ENCODE results near the gene SLC39A11. TPM values are rescaled to one million over a fixed set of nuclear protein-coding genes. Genes with fewer than 3 reads are reported as not detected.
A peak's percentile ranks its signal among the peaks of the same experiment; 100 is the strongest.

The SLC39A11 gene
- total RNA-seq, 6 donors from 2014 or later, result 16.3 to 57.6 (median 29.5) TPM

GRCh38 chr17:73022694-73023093, 69.8 kb downstream of the SLC39A11 start:
- ATAC-seq (ENCODE audit: low FRiP score in 2 of 2) (no peak), DNase-seq (no peak)
- peaks cover 7 to 14% (median 8%) of the 10 kb centered on the region in 4 donors for H3K9me3 ChIP-seq
- 65 to 74% methylated on average over 2 of the region's 2 CpGs for WGBS, 2 donors
- H3K4me1 ChIP-seq, result no peaks in the 10 kb centered on the region
- no peaks in the 10 kb centered on the region for H3K27me3 ChIP-seq
- TF ChIP-seq POLR2A (IDR thresholded peaks at IDR 0.05) (no peak), POLR2AphosphoS5 (IDR thresholded peaks at IDR 0.05) (no peak), EP300 (IDR thresholded peaks at IDR 0.05) (no peak)
- H3K4me3 ChIP-seq, result no peak overlapping the region
- H3K27ac ChIP-seq, result no peak overlapping the region
- no peaks in the 10 kb centered on the region for H3K36me3 ChIP-seq

DNA sequence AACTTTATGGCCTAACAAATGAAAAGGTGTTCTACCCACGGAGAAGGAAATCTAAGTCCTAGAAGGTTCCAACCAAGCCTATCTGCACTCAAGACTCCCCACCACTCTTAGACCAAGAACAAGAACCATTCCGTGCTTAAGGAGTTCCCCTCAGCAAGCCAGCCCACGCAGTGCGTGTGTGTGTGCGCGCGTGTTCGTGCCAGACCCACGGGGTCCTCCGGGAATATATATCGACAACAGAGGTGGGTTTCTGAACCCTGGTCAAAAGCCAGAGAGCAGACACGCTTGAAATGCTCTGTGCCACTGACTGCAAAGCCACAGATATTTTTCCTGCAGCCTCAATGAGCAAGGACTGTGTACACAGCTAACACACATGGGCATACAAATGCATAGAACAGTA, 70.7 kb downstream of the SLC39A11 start:
- H3K27me3 ChIP-seq, result no peaks in the 10 kb centered on the region

DNA sequence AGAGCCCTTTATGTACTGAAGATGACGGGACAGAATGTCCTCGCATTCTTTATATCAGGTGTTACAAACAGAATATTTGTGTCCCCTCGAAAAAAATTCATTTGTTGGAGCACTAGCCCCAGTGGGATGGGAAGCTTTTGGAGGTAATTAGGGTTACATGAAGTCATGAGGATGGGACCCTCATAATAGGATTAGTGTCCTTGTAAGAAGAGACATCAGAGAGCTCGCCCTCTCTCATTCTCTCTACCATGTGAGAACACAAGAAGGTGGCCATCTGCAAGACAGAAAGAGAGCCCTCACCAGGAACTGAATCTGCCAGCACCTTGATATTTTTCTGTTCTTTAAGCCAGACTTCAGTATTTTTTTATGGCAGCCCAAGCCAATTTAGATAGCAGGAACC, 72.4 kb downstream of the SLC39A11 start:
- H3K4me1 ChIP-seq, result no peaks in the 10 kb centered on the region
- DNase-seq (no peak), ATAC-seq (ENCODE audit: low FRiP score in 2 of 2) (no peak)
- H3K27ac ChIP-seq, result no peak overlapping the region
- 97 to 98% methylated on average over 4 of the region's 4 CpGs for WGBS, 2 donors
- H3K9me3 ChIP-seq, result peaks cover 7 to 14% (median 8%) of the 10 kb centered on the region in 4 donors
- TF ChIP-seq POLR2A (IDR thresholded peaks at IDR 0.05), result no peak
- TF ChIP-seq, protein P1, sequence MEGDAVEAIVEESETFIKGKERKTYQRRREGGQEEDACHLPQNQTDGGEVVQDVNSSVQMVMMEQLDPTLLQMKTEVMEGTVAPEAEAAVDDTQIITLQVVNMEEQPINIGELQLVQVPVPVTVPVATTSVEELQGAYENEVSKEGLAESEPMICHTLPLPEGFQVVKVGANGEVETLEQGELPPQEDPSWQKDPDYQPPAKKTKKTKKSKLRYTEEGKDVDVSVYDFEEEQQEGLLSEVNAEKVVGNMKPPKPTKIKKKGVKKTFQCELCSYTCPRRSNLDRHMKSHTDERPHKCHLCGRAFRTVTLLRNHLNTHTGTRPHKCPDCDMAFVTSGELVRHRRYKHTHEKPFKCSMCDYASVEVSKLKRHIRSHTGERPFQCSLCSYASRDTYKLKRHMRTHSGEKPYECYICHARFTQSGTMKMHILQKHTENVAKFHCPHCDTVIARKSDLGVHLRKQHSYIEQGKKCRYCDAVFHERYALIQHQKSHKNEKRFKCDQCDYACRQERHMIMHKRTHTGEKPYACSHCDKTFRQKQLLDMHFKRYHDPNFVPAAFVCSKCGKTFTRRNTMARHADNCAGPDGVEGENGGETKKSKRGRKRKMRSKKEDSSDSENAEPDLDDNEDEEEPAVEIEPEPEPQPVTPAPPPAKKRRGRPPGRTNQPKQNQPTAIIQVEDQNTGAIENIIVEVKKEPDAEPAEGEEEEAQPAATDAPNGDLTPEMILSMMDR (IDR thresholded peaks at IDR 0.05), result no peak
- no peak for TF ChIP-seq EP300 (IDR thresholded peaks at IDR 0.05)
- TF ChIP-seq POLR2AphosphoS5 (IDR thresholded peaks at IDR 0.05), result no peak
- H3K4me3 ChIP-seq, result no peak overlapping the region
- no peaks in the 10 kb centered on the region for H3K27me3 ChIP-seq
- H3K36me3 ChIP-seq, result no peaks in the 10 kb centered on the region

More for the DNA sequence above, 70.7 kb downstream of the SLC39A11 start:
- TF ChIP-seq EP300 (IDR thresholded peaks at IDR 0.05) (no peak), POLR2AphosphoS5 (IDR thresholded peaks at IDR 0.05) (no peak)
- ATAC-seq (ENCODE audit: low FRiP score in 2 of 2), result no peak
- WGBS, 2 donors, result 92 to 96% methylated on average over 12 of the region's 12 CpGs
- peak in 1 of 2 donors; percentile 48 for DNase-seq
- Histone ChIP-seq H3K36me3 (no peaks in the 10 kb centered on the region), H3K9me3 (peaks cover 7 to 14% (median 8%) of the 10 kb centered on the region in 4 donors), H3K4me1 (no peaks in the 10 kb centered on the region), H3K27ac (no peak overlapping the region), H3K4me3 (no peak overlapping the region)

DNA sequence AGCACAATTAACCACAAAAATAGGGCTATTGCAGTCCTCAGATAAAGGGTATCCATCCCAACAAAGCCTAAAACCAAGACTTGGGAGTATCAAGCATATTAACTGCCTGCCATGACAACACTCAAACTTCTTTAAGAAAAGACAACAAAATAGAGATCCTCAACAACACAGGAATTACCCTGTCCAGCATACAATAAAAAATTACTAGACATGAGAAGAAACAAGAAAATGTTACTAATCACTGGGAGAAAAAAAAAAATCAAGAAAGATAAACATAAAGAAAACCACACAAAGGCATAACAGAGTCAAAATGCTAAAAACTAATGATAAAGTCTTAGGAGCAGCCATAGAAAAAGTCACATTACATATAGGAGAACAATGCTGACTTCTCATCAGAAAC, 73.9 kb downstream of the SLC39A11 start:
- H3K4me1 ChIP-seq, result no peaks in the 10 kb centered on the region
- no peak overlapping the region for H3K4me3 ChIP-seq
- TF ChIP-seq POLR2A (IDR thresholded peaks at IDR 0.05), result no peak
- TF ChIP-seq, protein P1 (IDR thresholded peaks at IDR 0.05), result no peak
- no peak for TF ChIP-seq POLR2AphosphoS5 (IDR thresholded peaks at IDR 0.05)
- TF ChIP-seq EP300 (IDR thresholded peaks at IDR 0.05), result no peak

DNA sequence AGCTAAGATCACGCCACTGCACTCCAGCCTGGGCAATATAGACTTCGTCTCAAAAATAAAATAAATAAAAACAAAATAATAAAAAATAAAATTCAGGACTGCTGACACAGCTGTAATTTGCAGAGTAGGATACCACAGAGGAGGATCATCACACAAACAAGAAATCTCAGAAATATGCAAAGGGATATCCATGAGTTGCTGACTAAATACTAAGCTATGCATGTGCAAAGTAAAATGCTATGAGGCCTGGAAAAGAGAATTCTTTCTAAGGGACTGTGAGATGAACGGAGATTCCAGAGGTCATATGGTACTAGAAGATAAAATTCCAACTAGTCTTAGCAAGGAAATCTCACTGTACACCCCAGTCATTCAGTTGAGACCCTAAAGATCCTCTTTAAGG, 74.8 kb downstream of the SLC39A11 start:
- Histone ChIP-seq H3K27ac (no peak overlapping the region), H3K4me1 (no peaks in the 10 kb centered on the region), H3K9me3 (peaks cover 7 to 14% (median 8%) of the 10 kb centered on the region in 4 donors), H3K27me3 (no peaks in the 10 kb centered on the region), H3K4me3 (no peak overlapping the region), H3K36me3 (no peaks in the 10 kb centered on the region)
- TF ChIP-seq POLR2AphosphoS5 (IDR thresholded peaks at IDR 0.05) (no peak), EP300 (IDR thresholded peaks at IDR 0.05) (no peak), POLR2A (IDR thresholded peaks at IDR 0.05) (no peak)
- TF ChIP-seq, protein P1 (IDR thresholded peaks at IDR 0.05), result no peak
- no peak for ATAC-seq (ENCODE audit: low FRiP score in 2 of 2)
- DNase-seq, result no peak
- WGBS, 2 donors, result 97 to 99% methylated on average over 3 of the region's 3 CpGs

More for the DNA sequence above, 73.9 kb downstream of the SLC39A11 start:
- no peaks in the 10 kb centered on the region for H3K27me3 ChIP-seq
- peaks cover 7 to 14% (median 8%) of the 10 kb centered on the region in 4 donors for H3K9me3 ChIP-seq
- ATAC-seq (ENCODE audit: low FRiP score in 2 of 2) (no peak), DNase-seq (no peak)
- no peak overlapping the region for H3K27ac ChIP-seq
- H3K36me3 ChIP-seq, result no peaks in the 10 kb centered on the region

- peaks cover 7 to 14% (median 8%) of the 10 kb centered on the region in 4 donors for H3K9me3 ChIP-seq
- no peak overlapping the region for H3K4me3 ChIP-seq
- H3K4me1 ChIP-seq, result peaks cover 0 to 12% (median 6%) of the 10 kb centered on the region in 4 donors
- TF ChIP-seq POLR2AphosphoS5 (IDR thresholded peaks at IDR 0.05) (no peak), EP300 (IDR thresholded peaks at IDR 0.05) (no peak), POLR2A (IDR thresholded peaks at IDR 0.05) (no peak)
- TF ChIP-seq, protein P1 (IDR thresholded peaks at IDR 0.05), result no peak
- no peaks in the 10 kb centered on the region for H3K36me3 ChIP-seq
- no peak for ATAC-seq (ENCODE audit: low FRiP score in 2 of 2)
- no peaks in the 10 kb centered on the region for H3K27me3 ChIP-seq
- WGBS, 2 donors, result 97 to 98% methylated on average over 7 of the region's 7 CpGs
- DNase-seq, result no peak
- H3K27ac ChIP-seq, result no peak overlapping the region
These were observed 76.7 kb downstream of the SLC39A11 start for GRCh38 chr17:73015722-73016276.

Data from upper lobe of left lung (tissue), 6 donors.